A673 (cell line): ENCODE measurements around the gene TENM4. TPM values are rescaled to one million over a fixed set of nuclear protein-coding genes. Genes with fewer than 3 reads are reported as not detected.

Experiments
- BruUV-seq: library from RNA; stranded (reverse); fragments of 400-500 nt; replicated peaks from 2 replicates; lab custom pipeline; 2021; lab: Mats Ljungman, UMichigan
- CTCF ChIA-PET: fragments of 300-600 bp; sonication (Branson Sonifier 250); formaldehyde crosslinking; loops from one replicate; lab custom pipeline; 2022; ENCODE audit warnings: antibody characterized with exemption; lab: Charles Lee
- POLR2A ChIA-PET: fragments of 300-600 bp; sonication (Branson Sonifier 250); formaldehyde crosslinking; loops from one replicate; lab custom pipeline; 2022; ENCODE audit warnings: antibody characterized with exemption; ENCODE audit not compliant: low non-redundant PET; lab: Charles Lee
- DNase-seq: peaks from one replicate; pipeline ENCODE4 v3.0.0-alpha.2; 2015; ENCODE audit warnings: low spot score
- H3K27ac ChIP-seq: fragments of 200-600 bp; sonication (generic); 2 replicates; pipeline ENCODE4 v1.5.1; 2016; ENCODE audit warnings: mixed run types, low read depth, mild to moderate bottlenecking, mixed read lengths, antibody characterized with exemption, low read length; ENCODE audit not compliant: poor library complexity, severe bottlenecking
- H3K27me3 ChIP-seq: fragments of 200-600 bp; sonication (generic); replicated peaks from 2 replicates; pipeline ENCODE4 v1.6.1; 2017; ENCODE audit warnings: mixed run types, low read depth, mild to moderate bottlenecking, mixed read lengths, antibody characterized with exemption, low read length; ENCODE audit not compliant: insufficient read depth, poor library complexity
- H3K36me3 ChIP-seq: fragments of 200-600 bp; sonication (generic); 2 replicates; pipeline ENCODE4 v1.6.1; 2016; ENCODE audit warnings: mixed run types, mild to moderate bottlenecking, mixed read lengths, antibody characterized with exemption, low read length; ENCODE audit not compliant: insufficient read depth, poor library complexity, severe bottlenecking
- H3K4me1 ChIP-seq: fragments of 200-600 bp; sonication (generic); 2 replicates; pipeline ENCODE4 v1.6.1; 2017; ENCODE audit warnings: mixed run types, mild to moderate bottlenecking, mixed read lengths, antibody characterized with exemption, low read length; ENCODE audit not compliant: insufficient read depth, poor library complexity, severe bottlenecking
- H3K4me3 ChIP-seq: fragments of 200-600 bp; sonication (generic); 2 replicates; pipeline ENCODE4 v1.5.1; 2016; ENCODE audit warnings: low read depth, mixed run types, mild to moderate bottlenecking, mixed read lengths, low read length; ENCODE audit not compliant: poor library complexity, severe bottlenecking
- H3K9me3 ChIP-seq: fragments of 200-600 bp; sonication (generic); 2 replicates; pipeline ENCODE4 v1.6.1; 2016; ENCODE audit warnings: mixed run types, low read depth, mild to moderate bottlenecking, mixed read lengths, antibody characterized with exemption, low read length; ENCODE audit not compliant: poor library complexity, severe bottlenecking
- CTCF ChIP-seq: fragments of 300-800, 200-600 bp; sonication (generic); conservative IDR thresholded peaks from 2 replicates; pipeline ENCODE4 v1.5.1; 2017; ENCODE audit warnings: low read depth, mild to moderate bottlenecking, antibody characterized with exemption, low read length, moderate library complexity, mixed read lengths
- EZH2 ChIP-seq: fragments of 200-600 bp; sonication (generic); IDR thresholded peaks from 2 replicates; pipeline ENCODE4 v1.6.1; 2017; ENCODE audit warnings: borderline replicate concordance, low read depth, mild to moderate bottlenecking, mixed read lengths, antibody characterized with exemption, low read length; ENCODE audit not compliant: poor library complexity, severe bottlenecking
- intact Hi-C: fragments of 100-400 bp; cut with micrococcal nuclease; formaldehyde crosslinking; loops from one replicate; pipeline ENCODE4 v1.10.0; 2022; ENCODE audit not compliant: unreplicated experiment
- total RNA-seq: library from RNA; stranded (reverse); gene quantifications from 2 replicates; pipeline ENCODE4 v1.2.3, GENCODE V29; 2021

Gene TENM4
- total RNA-seq, 1 experiment from 2014 or later = 0.11 TPM

GRCh38 chr11:79080551-79080950, 360.3 kb downstream of the TENM4 start:
- BruUV-seq = no TSS peak
- no peaks in the 10 kb centered on the region for H3K4me1 ChIP-seq
- no peaks in the 10 kb centered on the region for H3K9me3 ChIP-seq
- ChIA-PET POLR2A (no interaction called here), CTCF (no interaction called here)
- no peaks in the 10 kb centered on the region for H3K27me3 ChIP-seq
- TF ChIP-seq CTCF (no peak), EZH2 (no peak)
- intact Hi-C loops = no loop called here
- H3K27ac ChIP-seq = no peak overlapping the region
- H3K36me3 ChIP-seq = no peaks in the 10 kb centered on the region
- H3K4me3 ChIP-seq = no peak overlapping the region
- DNase-seq = no peak

GRCh38 chr11:79078999-79079398, 361.8 kb downstream of the TENM4 start:
- no peak for DNase-seq
- Histone ChIP-seq H3K9me3 (no peaks in the 10 kb centered on the region), H3K4me3 (no peak overlapping the region), H3K27me3 (no peaks in the 10 kb centered on the region), H3K36me3 (no peaks in the 10 kb centered on the region), H3K4me1 (no peaks in the 10 kb centered on the region), H3K27ac (no peak overlapping the region)
- intact Hi-C loops = no loop called here
- ChIA-PET CTCF (interaction anchor here (1.1 kb wide), 1 partner anchor 21 kb away, joined by 4 read pairs; no protein-coding TSS in a partner anchor), POLR2A (no interaction called here)
- TF ChIP-seq EZH2 = no peak
- TF ChIP-seq CTCF = no peak
- no TSS peak for BruUV-seq

- Histone ChIP-seq H3K4me3 (no peak overlapping the region), H3K27ac (no peak overlapping the region), H3K4me1 (no peaks in the 10 kb centered on the region), H3K27me3 (no peaks in the 10 kb centered on the region), H3K36me3 (no peaks in the 10 kb centered on the region), H3K9me3 (no peaks in the 10 kb centered on the region)
- TF ChIP-seq CTCF (no peak), EZH2 (no peak)
- ChIA-PET POLR2A (no interaction called here), CTCF (interaction anchor here (1.1 kb wide), 1 partner anchor 433 kb away, joined by 5 read pairs; no protein-coding TSS in a partner anchor)
- no peak for DNase-seq
- intact Hi-C loops = no loop called here
- no TSS peak for BruUV-seq
These were observed 362.4 kb downstream of the TENM4 start for GRCh38 chr11:79078456-79078855.
